ENCODE results near the gene LRMDA. TPM values are rescaled to one million over a fixed set of nuclear protein-coding genes. Genes with fewer than 3 reads are reported as not detected.

The LRMDA gene
- total RNA-seq, 1 donor, result under 0.01 TPM

GRCh38 chr10:75540357-75540966 lies 109.0 kb downstream of the LRMDA start:
- no peak for DNase-seq (ENCODE audit: low read depth)
- no peak overlapping the region for H3K4me3 ChIP-seq (ENCODE audit: low read depth, low read length)
- TF ChIP-seq, protein P1, sequence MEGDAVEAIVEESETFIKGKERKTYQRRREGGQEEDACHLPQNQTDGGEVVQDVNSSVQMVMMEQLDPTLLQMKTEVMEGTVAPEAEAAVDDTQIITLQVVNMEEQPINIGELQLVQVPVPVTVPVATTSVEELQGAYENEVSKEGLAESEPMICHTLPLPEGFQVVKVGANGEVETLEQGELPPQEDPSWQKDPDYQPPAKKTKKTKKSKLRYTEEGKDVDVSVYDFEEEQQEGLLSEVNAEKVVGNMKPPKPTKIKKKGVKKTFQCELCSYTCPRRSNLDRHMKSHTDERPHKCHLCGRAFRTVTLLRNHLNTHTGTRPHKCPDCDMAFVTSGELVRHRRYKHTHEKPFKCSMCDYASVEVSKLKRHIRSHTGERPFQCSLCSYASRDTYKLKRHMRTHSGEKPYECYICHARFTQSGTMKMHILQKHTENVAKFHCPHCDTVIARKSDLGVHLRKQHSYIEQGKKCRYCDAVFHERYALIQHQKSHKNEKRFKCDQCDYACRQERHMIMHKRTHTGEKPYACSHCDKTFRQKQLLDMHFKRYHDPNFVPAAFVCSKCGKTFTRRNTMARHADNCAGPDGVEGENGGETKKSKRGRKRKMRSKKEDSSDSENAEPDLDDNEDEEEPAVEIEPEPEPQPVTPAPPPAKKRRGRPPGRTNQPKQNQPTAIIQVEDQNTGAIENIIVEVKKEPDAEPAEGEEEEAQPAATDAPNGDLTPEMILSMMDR (IDR thresholded peaks at IDR 0.05; ENCODE audit: insufficient read depth, low read depth, low read length), result peak; percentile 8

GRCh38 chr10:75540981-75541380 lies 109.6 kb downstream of the LRMDA start:
- H3K4me3 ChIP-seq (ENCODE audit: low read depth, low read length), result no peak overlapping the region
- DNase-seq (ENCODE audit: low read depth), result no peak
- TF ChIP-seq, protein P1 (IDR thresholded peaks at IDR 0.05; ENCODE audit: insufficient read depth, low read depth, low read length), result no peak

DNA sequence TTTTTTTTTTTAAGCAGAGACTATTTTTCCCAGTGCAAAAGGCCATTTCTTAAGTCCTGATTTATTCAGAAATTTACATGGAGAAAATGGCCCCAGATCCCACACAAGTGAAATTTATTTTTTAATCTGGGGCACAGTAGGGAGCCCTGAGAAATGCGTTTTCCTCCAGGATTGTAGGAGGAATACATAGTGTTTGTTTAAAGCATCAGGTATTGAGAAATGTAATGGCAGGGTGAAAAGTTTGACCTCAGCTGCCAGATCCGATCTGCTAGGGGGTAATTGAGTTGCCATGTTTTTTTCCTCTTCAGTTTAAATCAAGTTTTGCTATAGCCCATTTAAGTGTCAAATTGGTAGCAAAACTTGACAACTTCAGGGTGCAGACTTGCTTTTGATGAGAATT lies 110.0 kb downstream of the LRMDA start:
- TF ChIP-seq, protein P1 (IDR thresholded peaks at IDR 0.05; ENCODE audit: insufficient read depth, low read depth, low read length), result no peak
- no peak overlapping the region for H3K4me3 ChIP-seq (ENCODE audit: low read depth, low read length)
- no peak for DNase-seq (ENCODE audit: low read depth)

DNA sequence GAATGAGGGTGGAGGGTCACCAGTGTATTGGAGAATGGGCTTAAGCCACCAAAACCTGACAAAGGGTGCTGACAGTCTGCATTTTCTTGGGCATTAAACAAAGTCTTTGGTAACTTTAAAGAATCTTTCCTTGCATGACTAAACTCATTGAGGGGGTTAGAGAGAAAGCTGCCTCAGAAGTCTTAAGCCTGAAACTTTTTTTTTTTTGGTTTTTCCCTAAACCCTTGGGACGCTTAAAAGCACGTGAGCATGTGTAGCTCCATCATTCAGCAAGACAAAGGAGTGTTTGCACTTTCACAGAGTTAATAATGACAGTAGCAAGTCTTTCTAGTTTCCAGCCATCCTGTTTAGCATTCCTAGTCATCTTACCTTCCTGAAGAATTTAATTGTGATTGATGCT lies 110.7 kb downstream of the LRMDA start:
- DNase-seq (ENCODE audit: low read depth), result no peak
- TF ChIP-seq, protein P1 (IDR thresholded peaks at IDR 0.05; ENCODE audit: insufficient read depth, low read depth, low read length), result no peak
- H3K4me3 ChIP-seq (ENCODE audit: low read depth, low read length), result no peak overlapping the region

DNA sequence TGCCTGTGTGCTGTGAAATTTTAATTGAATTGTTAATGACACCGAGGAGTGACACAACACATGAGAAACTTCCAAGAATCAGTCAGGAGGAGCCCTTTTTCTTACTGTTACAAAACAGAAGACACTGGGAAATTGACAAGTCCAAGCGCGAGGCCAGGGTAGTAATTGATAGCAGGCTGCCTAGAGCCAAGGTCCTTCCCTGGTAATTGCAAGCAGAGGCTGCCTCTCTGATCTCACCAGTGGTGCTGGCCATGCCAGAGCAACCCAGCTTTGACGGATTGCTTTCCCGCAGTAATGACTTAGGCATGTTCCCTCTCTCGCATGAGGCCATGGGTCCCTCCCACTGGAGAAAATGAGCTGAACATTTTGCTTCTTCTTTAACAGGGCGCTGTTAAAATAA lies 111.5 kb downstream of the LRMDA start:
- DNase-seq (ENCODE audit: low read depth), result peak; percentile 10
- TF ChIP-seq, protein P1 (IDR thresholded peaks at IDR 0.05; ENCODE audit: insufficient read depth, low read depth, low read length), result no peak
- no peak overlapping the region for H3K4me3 ChIP-seq (ENCODE audit: low read depth, low read length)

DNA sequence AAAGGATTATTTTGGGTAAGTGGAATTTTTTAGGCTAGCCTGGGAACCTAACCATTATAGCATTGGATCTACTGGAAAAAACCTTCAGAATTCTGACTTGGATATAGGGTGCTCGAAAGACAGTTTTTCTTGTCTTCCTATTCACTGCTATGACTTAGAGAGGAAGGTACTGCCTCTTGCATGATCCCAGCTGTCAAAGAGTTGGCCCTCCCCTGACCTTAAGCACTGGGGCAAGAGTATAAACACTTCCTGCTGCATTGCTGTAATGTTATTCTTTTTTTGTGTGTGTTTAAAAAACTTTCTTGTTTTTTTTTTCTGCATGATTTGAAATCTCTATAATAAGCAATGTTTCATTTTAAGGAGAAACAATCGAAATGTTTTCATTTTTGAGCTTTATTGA lies 113.0 kb downstream of the LRMDA start:
- TF ChIP-seq, protein P1 (IDR thresholded peaks at IDR 0.05; ENCODE audit: insufficient read depth, low read depth, low read length), result no peak
- H3K4me3 ChIP-seq (ENCODE audit: low read depth, low read length), result no peak overlapping the region
- DNase-seq (ENCODE audit: low read depth), result no peak

Measured in fibroblast of villous mesenchyme (primary cell).